Activated gamma-delta T cell treated with anti-CD3 and anti-CD28 coated beads, Interleukin-2, amount 50 U/mL, for 16 hours (primary cell): ENCODE measurements around the gene ERCC6L2.

ENCODE experiments used
- DNase-seq: peaks from one replicate; pipeline ENCODE4 v3.0.0-alpha.2; 2020; ENCODE audit warnings: low read depth

The ERCC6L2 gene

DNA sequence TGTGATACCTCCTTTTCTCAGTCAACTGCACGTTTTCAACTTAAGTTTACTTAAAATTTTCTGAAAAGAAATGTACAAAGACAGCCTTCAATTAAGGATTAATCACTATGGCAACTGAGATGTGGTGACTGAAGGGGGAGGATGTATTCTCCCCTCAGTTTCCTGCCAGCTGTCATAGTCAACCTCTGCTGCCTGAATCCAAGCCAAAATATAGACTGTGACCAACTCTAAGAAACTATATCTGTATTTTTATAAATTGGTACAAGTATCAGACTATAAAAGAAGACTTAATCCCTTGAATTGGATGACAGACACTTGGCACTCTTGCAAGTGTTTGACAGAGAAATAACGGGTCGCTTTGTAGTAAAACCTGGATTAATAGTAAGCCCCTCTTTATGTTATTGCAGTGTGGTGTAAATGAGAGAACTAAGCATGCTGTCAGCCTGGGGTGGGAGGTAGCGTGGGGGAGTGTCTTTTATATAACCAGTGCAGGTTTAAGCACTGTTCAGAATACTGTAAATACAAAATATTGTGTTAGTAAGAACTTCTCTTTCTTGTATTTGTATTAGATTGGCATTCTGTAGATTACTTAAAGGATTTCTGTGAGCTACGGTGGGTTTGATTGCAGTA lies 106.4 kb downstream of the ERCC6L2 start:
- DNase-seq = no peak

DNA sequence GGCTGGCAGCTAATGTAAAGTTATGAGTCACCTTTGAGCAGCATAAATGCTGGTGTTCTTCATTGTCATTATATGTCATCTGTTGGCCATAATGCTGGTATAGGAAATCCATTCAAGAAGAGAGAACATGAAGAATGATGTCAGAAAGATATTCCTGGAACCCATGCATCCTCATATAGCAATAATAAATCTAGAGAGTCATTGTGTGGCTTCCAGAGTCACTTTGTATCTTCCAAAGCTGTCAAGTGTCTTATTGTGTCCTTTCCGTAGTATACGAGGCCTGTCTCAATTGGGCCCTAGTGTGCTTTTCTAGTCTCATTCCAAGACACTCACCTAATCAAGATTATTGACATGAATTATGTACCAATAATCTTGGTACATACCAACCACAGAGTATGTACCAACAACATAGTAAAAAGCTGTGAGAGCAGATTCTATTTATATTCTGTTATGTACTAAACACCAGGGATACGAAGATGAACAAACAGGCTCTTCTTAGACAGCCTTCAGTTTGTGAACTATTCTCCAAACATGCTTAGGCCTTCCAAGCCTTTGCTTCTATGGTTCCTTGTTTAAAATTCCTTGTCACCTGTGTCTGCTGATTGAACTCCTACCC lies 110.1 kb downstream of the ERCC6L2 start:
- DNase-seq = no peak

DNA sequence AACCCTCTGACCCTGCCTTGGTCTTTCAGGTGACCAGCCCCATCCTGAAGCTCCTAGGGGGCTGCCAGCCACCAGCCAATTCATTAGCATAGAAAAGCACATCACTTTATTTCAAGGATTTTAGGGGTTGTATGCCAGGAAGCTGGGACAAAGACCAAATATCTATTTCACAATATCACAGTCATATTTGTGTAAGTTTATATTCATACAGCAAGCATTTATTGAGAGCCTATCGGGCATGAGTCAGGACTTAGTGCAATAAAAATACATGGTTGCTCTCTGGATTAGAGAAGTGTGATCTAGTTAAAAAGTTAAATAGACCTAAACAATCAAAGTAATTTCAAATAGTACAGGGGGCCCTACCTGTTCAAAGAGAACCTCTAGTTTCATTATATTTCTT lies 113.8 kb downstream of the ERCC6L2 start:
- DNase-seq = no peak

- DNase-seq = no peak
Observed at GRCh38 chr9:95991326-95991725, 115.8 kb downstream of the ERCC6L2 start.

GRCh38 chr9:95992536-95992935 lies 117.0 kb downstream of the ERCC6L2 start:
- no peak for DNase-seq

- no peak for DNase-seq
Observed at GRCh38 chr9:95993337-95993736, 117.8 kb downstream of the ERCC6L2 start.

DNA sequence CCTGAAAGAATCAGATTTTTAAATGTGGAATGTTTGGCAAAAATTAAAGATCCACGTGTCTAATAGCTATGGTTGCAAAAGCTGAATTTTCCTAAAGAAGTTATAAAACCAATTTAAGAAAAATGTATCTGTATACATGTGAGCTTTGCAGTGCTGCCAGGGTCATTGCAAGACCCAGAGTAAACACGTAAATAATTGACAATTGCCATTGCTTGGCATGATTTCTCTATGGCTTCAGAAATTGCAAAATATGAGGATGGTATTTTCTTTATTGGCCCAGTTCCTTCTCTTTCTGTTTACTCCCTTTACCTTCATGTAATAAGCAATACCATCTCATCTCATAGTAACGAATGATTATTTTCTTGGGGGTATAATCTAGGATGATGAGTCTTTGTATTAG lies 123.9 kb downstream of the ERCC6L2 start:
- no peak for DNase-seq

- no peak for DNase-seq
Observed at GRCh38 chr9:96004379-96004778, 128.9 kb downstream of the ERCC6L2 start.

GRCh38 chr9:96006296-96006879 lies 130.9 kb downstream of the ERCC6L2 start:
- no peak for DNase-seq

GRCh38 chr9:96006961-96007360 lies 131.5 kb downstream of the ERCC6L2 start:
- no peak for DNase-seq

GRCh38 chr9:96008502-96009222 lies 133.2 kb downstream of the ERCC6L2 start:
- DNase-seq = no peak

DNA sequence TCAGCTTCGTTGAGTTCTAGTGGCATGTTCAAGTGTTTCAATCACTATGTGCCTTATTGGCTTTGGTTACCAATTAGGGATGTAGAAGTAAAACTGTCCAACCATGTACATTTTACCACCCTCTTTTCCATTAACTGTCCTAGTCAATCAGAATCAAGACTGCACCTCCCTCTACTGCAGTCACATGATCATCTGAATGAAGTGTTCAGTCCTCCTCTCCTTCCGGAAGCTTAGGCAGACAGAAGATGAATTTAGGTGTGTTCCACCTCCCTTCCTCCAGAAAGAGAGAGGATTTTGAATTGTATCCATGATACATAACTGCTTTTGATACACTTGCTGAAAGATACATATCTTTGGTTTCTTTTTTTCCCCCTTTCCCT lies 133.7 kb downstream of the ERCC6L2 start:
- no peak for DNase-seq

GRCh38 chr9:96009690-96010472 lies 134.4 kb downstream of the ERCC6L2 start:
- peak; percentile 46 for DNase-seq

- DNase-seq = no peak
Observed at GRCh38 chr9:96014078-96014477, 138.6 kb downstream of the ERCC6L2 start.

DNA sequence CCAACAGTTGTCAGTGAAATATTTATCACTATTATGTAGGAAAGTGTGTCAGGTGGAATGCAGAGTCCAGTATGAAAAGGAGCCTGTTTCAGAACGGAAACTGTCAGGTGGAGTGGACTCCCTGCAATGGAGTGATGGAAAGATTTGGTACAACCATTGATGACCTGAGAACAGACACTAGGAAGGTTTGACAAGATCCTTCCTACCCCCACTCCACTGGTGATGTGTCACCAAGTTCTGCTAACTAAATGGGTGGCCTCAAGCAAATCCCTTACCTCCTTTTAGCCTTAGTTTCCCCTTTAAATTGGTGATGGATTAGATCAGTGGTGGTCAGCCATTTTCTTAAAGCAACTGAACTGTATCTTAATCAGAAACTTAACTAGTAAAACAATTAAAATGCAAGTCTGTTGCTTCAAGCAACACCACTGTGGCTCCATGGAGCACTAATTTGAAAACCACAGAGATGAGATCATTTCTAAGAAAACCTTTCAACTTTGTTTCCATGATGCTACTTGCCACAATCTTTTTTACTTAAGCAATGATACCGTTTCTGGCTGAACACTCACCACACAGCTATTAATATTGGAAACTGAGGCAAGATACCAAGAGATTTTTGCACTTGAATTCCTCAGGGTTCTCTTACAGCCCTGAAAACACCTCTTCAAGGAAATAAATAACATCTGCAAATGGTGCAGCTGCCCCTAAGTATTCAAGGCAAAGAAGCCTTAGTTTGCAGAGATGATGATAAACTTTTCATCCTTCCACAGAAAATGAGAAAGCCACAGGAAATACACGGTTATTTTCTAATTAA lies 140.6 kb downstream of the ERCC6L2 start:
- DNase-seq = no peak
